CMK (cell line): Measurements from ENCODE around the gene C5orf22.
"Not testable (repeated sequence)": the region's sequence is repeated elsewhere in the genome, so short reads cannot be mapped to it uniquely, and the experiment has no call there.

Experiments used
- DNase-seq: peaks from one replicate; pipeline ENCODE4 v3.0.0-alpha.2; 2010; ENCODE audit warnings: low read depth

C5orf22 gene

GRCh38 chr5:31554552-31554951 is 22.5 kb downstream of the C5orf22 start:
- DNase-seq = no peak

- DNase-seq = no peak
These were observed 24.4 kb downstream of the C5orf22 start for GRCh38 chr5:31556461-31556860.

GRCh38 chr5:31559942-31560341 is 27.8 kb downstream of the C5orf22 start:
- DNase-seq = no peak

GRCh38 chr5:31561946-31562345 is 29.8 kb downstream of the C5orf22 start:
- no peak for DNase-seq

GRCh38 chr5:31563216-31563615 is 31.1 kb downstream of the C5orf22 start:
- peak; percentile 11 for DNase-seq

GRCh38 chr5:31566362-31566761 is 34.3 kb downstream of the C5orf22 start:
- DNase-seq = not testable (repeated sequence)

- DNase-seq = no peak
These were observed 36.3 kb downstream of the C5orf22 start for GRCh38 chr5:31568302-31568835.

- DNase-seq = no peak
These were observed 37.0 kb downstream of the C5orf22 start for GRCh38 chr5:31569068-31569467.

GRCh38 chr5:31573494-31574142 is 41.5 kb downstream of the C5orf22 start:
- DNase-seq = no peak

GRCh38 chr5:31574772-31575171 is 42.7 kb downstream of the C5orf22 start:
- no peak for DNase-seq

GRCh38 chr5:31577438-31577837 is 45.3 kb downstream of the C5orf22 start:
- no peak for DNase-seq

GRCh38 chr5:31579558-31579957 is 47.5 kb downstream of the C5orf22 start:
- no peak for DNase-seq

- no peak for DNase-seq
These were observed 49.5 kb downstream of the C5orf22 start for GRCh38 chr5:31581498-31582099.

GRCh38 chr5:31583129-31583528 is 51.0 kb downstream of the C5orf22 start:
- DNase-seq = no peak

- DNase-seq = no peak
These were observed 53.2 kb downstream of the C5orf22 start for GRCh38 chr5:31585166-31585894.

- no peak for DNase-seq
These were observed 53.8 kb downstream of the C5orf22 start for GRCh38 chr5:31585895-31586270.

- no peak for DNase-seq
These were observed 55.4 kb downstream of the C5orf22 start for GRCh38 chr5:31587546-31587945.

- DNase-seq = no peak
These were observed 61.6 kb downstream of the C5orf22 start for GRCh38 chr5:31593665-31594064.

- no peak for DNase-seq
These were observed 64.3 kb downstream of the C5orf22 start for GRCh38 chr5:31596354-31596753.

- DNase-seq = no peak
These were observed 66.8 kb downstream of the C5orf22 start for GRCh38 chr5:31598640-31599611.

GRCh38 chr5:31602305-31602704 is 70.2 kb downstream of the C5orf22 start:
- DNase-seq = not testable (repeated sequence)

- DNase-seq = no peak
These were observed 72.1 kb downstream of the C5orf22 start for GRCh38 chr5:31604240-31604639.
